GM12892 (cell line): Measurements from ENCODE around the gene KCNMA1.

Experiments
- POLR2A ChIP-seq: IDR thresholded peaks from 2 replicates; pipeline ENCODE4 v1.6.1; 2011; ENCODE audit warnings: low read depth, low read length, control low read depth
- POLR2AphosphoS5 ChIP-seq: IDR thresholded peaks from 2 replicates; pipeline ENCODE4 v1.6.1; 2011; ENCODE audit warnings: low read depth, low read length, control low read depth
- TAF1 ChIP-seq: IDR thresholded peaks from 2 replicates; pipeline ENCODE4 v1.6.1; 2011; ENCODE audit warnings: low read depth, mild to moderate bottlenecking, control low read depth, low read length, borderline replicate concordance

- TF ChIP-seq POLR2A (no peak), TAF1 (no peak), POLR2AphosphoS5 (no peak)
Measured at GRCh38 chr10:77219046-77219445, 418.6 kb downstream of the KCNMA1 start.
